ENCODE data around the gene PTPN23. TPM values are rescaled to one million over a fixed set of nuclear protein-coding genes. Genes with fewer than 3 reads are reported as not detected.

Gene PTPN23, protein sequence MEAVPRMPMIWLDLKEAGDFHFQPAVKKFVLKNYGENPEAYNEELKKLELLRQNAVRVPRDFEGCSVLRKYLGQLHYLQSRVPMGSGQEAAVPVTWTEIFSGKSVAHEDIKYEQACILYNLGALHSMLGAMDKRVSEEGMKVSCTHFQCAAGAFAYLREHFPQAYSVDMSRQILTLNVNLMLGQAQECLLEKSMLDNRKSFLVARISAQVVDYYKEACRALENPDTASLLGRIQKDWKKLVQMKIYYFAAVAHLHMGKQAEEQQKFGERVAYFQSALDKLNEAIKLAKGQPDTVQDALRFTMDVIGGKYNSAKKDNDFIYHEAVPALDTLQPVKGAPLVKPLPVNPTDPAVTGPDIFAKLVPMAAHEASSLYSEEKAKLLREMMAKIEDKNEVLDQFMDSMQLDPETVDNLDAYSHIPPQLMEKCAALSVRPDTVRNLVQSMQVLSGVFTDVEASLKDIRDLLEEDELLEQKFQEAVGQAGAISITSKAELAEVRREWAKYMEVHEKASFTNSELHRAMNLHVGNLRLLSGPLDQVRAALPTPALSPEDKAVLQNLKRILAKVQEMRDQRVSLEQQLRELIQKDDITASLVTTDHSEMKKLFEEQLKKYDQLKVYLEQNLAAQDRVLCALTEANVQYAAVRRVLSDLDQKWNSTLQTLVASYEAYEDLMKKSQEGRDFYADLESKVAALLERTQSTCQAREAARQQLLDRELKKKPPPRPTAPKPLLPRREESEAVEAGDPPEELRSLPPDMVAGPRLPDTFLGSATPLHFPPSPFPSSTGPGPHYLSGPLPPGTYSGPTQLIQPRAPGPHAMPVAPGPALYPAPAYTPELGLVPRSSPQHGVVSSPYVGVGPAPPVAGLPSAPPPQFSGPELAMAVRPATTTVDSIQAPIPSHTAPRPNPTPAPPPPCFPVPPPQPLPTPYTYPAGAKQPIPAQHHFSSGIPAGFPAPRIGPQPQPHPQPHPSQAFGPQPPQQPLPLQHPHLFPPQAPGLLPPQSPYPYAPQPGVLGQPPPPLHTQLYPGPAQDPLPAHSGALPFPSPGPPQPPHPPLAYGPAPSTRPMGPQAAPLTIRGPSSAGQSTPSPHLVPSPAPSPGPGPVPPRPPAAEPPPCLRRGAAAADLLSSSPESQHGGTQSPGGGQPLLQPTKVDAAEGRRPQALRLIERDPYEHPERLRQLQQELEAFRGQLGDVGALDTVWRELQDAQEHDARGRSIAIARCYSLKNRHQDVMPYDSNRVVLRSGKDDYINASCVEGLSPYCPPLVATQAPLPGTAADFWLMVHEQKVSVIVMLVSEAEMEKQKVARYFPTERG (N-terminal part only)
- 10 to 100 TPM; 20.7 to 22.6 TPM for total RNA-seq

DNA sequence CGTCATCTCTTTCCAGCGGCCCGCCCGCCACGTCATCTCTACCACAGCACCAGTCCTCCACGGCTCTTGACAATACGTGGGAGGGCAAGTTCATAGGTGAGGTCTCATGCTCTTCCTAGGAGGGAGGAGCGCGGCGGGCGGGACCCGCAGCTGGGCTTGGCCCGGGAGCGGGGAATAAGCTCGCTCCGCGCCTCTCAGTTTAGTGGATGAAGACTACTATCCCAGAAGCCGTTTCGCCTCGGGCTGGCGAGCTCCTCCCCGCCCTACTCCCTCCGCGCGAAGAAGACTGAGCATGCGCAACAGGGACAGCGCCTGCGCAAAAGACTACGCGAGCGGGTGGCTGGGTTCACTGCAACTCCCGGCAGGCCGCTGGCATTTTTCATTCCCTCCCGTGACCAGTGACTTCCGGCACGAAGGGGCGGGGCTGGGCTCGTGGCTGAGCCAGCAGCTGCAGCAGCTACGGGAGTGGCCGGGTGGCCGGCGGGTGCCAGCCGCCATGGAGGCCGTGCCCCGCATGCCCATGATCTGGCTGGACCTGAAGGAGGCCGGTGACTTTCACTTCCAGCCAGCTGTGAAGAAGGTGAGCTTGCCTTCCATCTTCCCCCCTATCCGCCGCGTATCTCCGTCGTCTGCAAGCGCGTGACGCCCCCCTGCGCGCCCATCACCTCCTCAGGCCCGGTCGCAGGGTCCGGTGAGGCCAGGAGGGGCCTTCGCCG, at the start of gene PTPN23:
Gene PTPN23 (plus strand): TSS at position 421 of the 716 bp plus-strand sequence. CDS start 76 bp downstream, at position 497.
- CTCF ChIA-PET, result interaction anchor here (0.6 to 1.4 kb wide), 5 partner anchors 13 to 96 kb away, joined by 3 to 5 read pairs (median 3); no protein-coding TSS in a partner anchor
- peak; percentile 81 for ATAC-seq
- Mint-ChIP-seq H3K9me3 (no peaks in the 10 kb centered on the region), H3K27ac (peak within 1 kb of the TSS; percentile 100), H3K27me3 (no peaks in the 10 kb centered on the region), H3K4me1 (ENCODE audit: low read depth) (peaks cover 37% of the 10 kb centered on the region), H3K4me3 (peak within 1 kb of the TSS; percentile 97), H3K36me3 (ENCODE audit: low read depth) (peaks cover 22% of the 10 kb centered on the region)
- TF ChIP-seq, protein P1, sequence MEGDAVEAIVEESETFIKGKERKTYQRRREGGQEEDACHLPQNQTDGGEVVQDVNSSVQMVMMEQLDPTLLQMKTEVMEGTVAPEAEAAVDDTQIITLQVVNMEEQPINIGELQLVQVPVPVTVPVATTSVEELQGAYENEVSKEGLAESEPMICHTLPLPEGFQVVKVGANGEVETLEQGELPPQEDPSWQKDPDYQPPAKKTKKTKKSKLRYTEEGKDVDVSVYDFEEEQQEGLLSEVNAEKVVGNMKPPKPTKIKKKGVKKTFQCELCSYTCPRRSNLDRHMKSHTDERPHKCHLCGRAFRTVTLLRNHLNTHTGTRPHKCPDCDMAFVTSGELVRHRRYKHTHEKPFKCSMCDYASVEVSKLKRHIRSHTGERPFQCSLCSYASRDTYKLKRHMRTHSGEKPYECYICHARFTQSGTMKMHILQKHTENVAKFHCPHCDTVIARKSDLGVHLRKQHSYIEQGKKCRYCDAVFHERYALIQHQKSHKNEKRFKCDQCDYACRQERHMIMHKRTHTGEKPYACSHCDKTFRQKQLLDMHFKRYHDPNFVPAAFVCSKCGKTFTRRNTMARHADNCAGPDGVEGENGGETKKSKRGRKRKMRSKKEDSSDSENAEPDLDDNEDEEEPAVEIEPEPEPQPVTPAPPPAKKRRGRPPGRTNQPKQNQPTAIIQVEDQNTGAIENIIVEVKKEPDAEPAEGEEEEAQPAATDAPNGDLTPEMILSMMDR (IDR thresholded peaks at IDR 0.05), result no peak
- intact Hi-C loops (cut with micrococcal nuclease), result no loop called here
- POLR2A ChIA-PET, result interaction anchor here (0.6 to 1.8 kb wide), 7 partner anchors 9 to 217 kb away, joined by 3 to 7 read pairs (median 4); partner anchors contain the start of genes SCAP and SETD2
- peak; percentile 98 for DNase-seq

DNA sequence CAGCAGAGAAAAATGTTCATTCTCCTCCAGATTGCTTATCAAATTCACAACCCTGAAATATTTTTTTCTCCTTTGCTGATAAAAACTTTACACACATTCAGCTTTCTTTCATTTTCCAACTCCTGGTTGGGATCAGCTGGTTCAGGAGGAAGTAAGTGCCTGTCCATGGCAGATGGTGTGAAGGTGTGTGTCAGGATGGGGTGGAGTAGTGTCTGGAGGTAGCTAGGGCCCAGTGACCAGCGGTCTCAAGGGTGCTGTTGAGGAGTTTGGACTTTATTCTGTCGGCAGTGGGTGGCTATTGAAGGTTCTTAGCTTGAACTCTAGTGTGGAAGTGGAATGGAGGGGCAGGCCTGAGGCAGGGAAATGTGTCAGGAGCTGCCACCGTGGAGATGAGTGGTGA, 46.9 kb upstream of the PTPN23 start:
- ChIA-PET POLR2A (no interaction called here), CTCF (interaction anchor here (0.7 to 1.4 kb wide), 2 partner anchors 10 to 90 kb away, joined by 3 to 6 read pairs; no protein-coding TSS in a partner anchor)
- H3K36me3 Mint-ChIP-seq (ENCODE audit: low read depth), result peaks cover 53% of the 10 kb centered on the region
- no peaks in the 10 kb centered on the region for H3K27me3 Mint-ChIP-seq
- no peak for DNase-seq
- no peak overlapping the region for H3K4me3 Mint-ChIP-seq
- ATAC-seq, result no peak
- H3K9me3 Mint-ChIP-seq, result no peaks in the 10 kb centered on the region
- intact Hi-C loops (cut with micrococcal nuclease), result no loop called here
- TF ChIP-seq, protein P1 (IDR thresholded peaks at IDR 0.05), result no peak
- H3K4me1 Mint-ChIP-seq (ENCODE audit: low read depth), result no peaks in the 10 kb centered on the region
- no peak overlapping the region for H3K27ac Mint-ChIP-seq

DNA sequence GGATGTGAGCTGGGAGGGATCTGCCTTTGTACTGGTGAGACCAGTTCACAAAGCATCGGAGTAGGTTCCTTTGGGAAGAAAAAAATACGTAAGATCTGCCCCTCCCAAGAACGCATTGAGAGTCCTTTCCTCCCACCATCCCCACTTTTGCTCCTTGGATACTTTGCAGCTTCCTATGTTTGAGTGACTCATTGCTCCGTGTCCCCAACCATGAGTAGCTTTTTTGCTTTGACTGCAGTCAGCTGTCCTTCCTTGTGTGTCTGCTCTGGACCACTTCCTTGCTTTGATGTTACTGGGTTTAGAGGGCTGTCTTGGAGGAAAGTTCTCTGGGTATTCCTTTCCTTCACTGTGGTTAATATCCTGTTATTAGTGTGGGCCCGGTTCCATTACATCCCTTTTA, 43.2 kb upstream of the PTPN23 start:
- Mint-ChIP-seq H3K4me3 (no peak overlapping the region), H3K27me3 (no peaks in the 10 kb centered on the region), H3K36me3 (ENCODE audit: low read depth) (peaks cover 46% of the 10 kb centered on the region), H3K9me3 (no peaks in the 10 kb centered on the region), H3K27ac (peak overlapping the region; percentile 1), H3K4me1 (ENCODE audit: low read depth) (no peaks in the 10 kb centered on the region)
- DNase-seq (no peak), ATAC-seq (no peak)
- POLR2A ChIA-PET, result no interaction called here
- TF ChIP-seq, protein P1 (IDR thresholded peaks at IDR 0.05), result no peak
- intact Hi-C loops (cut with micrococcal nuclease), result no loop called here
- CTCF ChIA-PET, result interaction anchor here (1.4 kb wide), 1 partner anchor 13 kb away, joined by 6 read pairs; no protein-coding TSS in a partner anchor

DNA sequence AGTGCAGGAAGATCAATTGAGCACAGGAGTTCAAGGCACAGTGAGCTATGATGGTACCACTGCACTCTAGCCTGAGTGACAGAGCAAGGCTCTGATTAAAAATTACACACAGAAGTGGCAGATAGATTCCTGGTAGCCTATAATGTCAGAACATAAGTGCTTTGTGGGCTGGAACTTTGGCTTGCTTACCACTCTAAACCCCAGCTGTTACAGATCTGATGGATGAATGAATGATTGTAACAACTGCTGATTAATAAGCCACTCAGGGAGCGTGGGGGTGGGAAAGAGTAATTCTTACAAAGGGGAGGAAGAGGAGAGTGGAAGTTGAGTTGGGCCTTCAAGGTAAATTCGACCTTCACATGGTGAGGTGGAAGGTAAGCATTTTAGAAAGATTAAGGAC, 40.9 kb upstream of the PTPN23 start:
- TF ChIP-seq, protein P1 (IDR thresholded peaks at IDR 0.05), result no peak
- H3K36me3 Mint-ChIP-seq (ENCODE audit: low read depth), result peaks cover 36% of the 10 kb centered on the region
- ChIA-PET CTCF (interaction anchor here (0.7 kb wide), 1 partner anchor 31 kb away, joined by 3 read pairs; no protein-coding TSS in a partner anchor), POLR2A (no interaction called here)
- no peak for ATAC-seq
- no peaks in the 10 kb centered on the region for H3K27me3 Mint-ChIP-seq
- H3K4me1 Mint-ChIP-seq (ENCODE audit: low read depth), result peaks cover under 1% of the 10 kb centered on the region
- H3K9me3 Mint-ChIP-seq, result no peaks in the 10 kb centered on the region
- H3K27ac Mint-ChIP-seq, result no peak overlapping the region
- intact Hi-C loops (cut with micrococcal nuclease), result no loop called here
- no peak overlapping the region for H3K4me3 Mint-ChIP-seq
- DNase-seq, result no peak
